Ovary (tissue), 9 donors: ENCODE measurements around the gene SLC48A1. TPM values are rescaled to one million over a fixed set of nuclear protein-coding genes. Genes with fewer than 3 reads are reported as not detected.

Source experiments
- DNase-seq, 5 donors: peaks; one replicate each; pipeline ENCODE4 v3.0.0-alpha.2; 2019 to 2020
- H3K27ac ChIP-seq, 2 donors: fragments of 200-600 bp; one replicate each; pipeline versions ENCODE4 v1.5.1 to v1.8.0; 2019 to 2022
- H3K27me3 ChIP-seq: fragments of 200-600 bp; one replicate; pipeline ENCODE4 v1.8.0; 2022
- H3K36me3 ChIP-seq: fragments of 200-600 bp; sonication (generic); one replicate; pipeline ENCODE4 v1.5.1; 2019
- H3K4me1 ChIP-seq: one replicate; pipeline ENCODE4 v1.8.1; 2013; ENCODE audit warnings: mild to moderate bottlenecking, moderate library complexity; ENCODE audit not compliant: insufficient read depth
- H3K4me3 ChIP-seq: fragments of 200-600 bp; sonication (generic); one replicate; pipeline ENCODE4 v1.5.1; 2017
- H3K9me3 ChIP-seq, 2 donors: fragments of 200-600 bp in 1 of 2; sonication (generic) in 1 of 2; one replicate each; pipeline versions ENCODE4 v1.5.1 to v1.8.1; 2013 to 2019; ENCODE audit warnings: mild to moderate bottlenecking in 1 of 2, moderate library complexity in 1 of 2
- CTCF ChIP-seq, 3 donors: fragments of 450-650 bp in 2 of 3; fragments of 200-600 bp in 1 of 3; IDR thresholded peaks; one replicate each; pipeline versions ENCODE4 v1.5.1 to v1.8.0; 2016 to 2022; ENCODE audit warnings: antibody characterized with exemption in 3 of 3, mild to moderate bottlenecking in 1 of 3
- EP300 ChIP-seq: sonication (generic); formaldehyde crosslinking; IDR thresholded peaks from one replicate; pipeline ENCODE4 v1.6.1; 2017; ENCODE audit warnings: antibody characterized with exemption
- POLR2A ChIP-seq: fragments of 450-650 bp; IDR thresholded peaks from one replicate; pipeline ENCODE4 v1.6.1; 2017; ENCODE audit warnings: antibody characterized with exemption, mild to moderate bottlenecking, moderate library complexity
- WGBS, 3 donors: extraction: QIAGEN DNeasy Blood & Tissue Kit in 1 of 3; methylation state at CpG; one replicate each; pipeline versions ENCODE4 v1.1.5 to v1.1.7; 2013 to 2017; 5-methylcytosine and 5-hydroxymethylcytosine counted together
- intact Hi-C, 4 donors: fragments of 100-400 bp; cut with DNase I; formaldehyde crosslinking; loops; one replicate each; pipeline versions ENCODE4 v1.11.0 to v1.15.1; 2022 to 2023
- polyA plus RNA-seq, 2 donors: library from polyadenylated mRNA; stranded (reverse); fragments of 200-250 nt in 1 of 2; fragments of 350-450 nt in 1 of 2; fragmentation: Illumina TruSeq in 1 of 2; extraction: RNeasy Lipid Tissue Mini Kit (QIAGEN cat#74804) in 1 of 2; gene quantifications; one replicate each; pipeline ENCODE4 v1.2.3, GENCODE V29; 2013 to 2014
- total RNA-seq, 7 donors: library from RNA; depleted of rRNA in 2 of 7; stranded (reverse); fragments of >200 nt in 2 of 7; fragmentation: NEBNext Ultra II Directional in 3 of 7; extraction: Animal tissue kit (Norgen Biotek cat#: 25700) in 3 of 7; gene quantifications; one replicate each; pipeline versions ENCODE4 v1.1.0 to v1.2.4, GENCODE V29; 2016 to 2023
- donor health status: DM: no; HTN: no; CAD: no; lungs with moderate emphysema.
- donor health status: DM: no; HTN: no; CAD: no.
- donor health status: Bipolar disorder and iron deficiency.
- donor health status: DM: yes; HTN: yes; CAD: no.
- donor health status: DM: no; HTN: no; CAD: no.
- donor health status: DM: yes; HTN: yes; CAD: no.

The SLC48A1 gene
- total and polyA plus RNA-seq, 9 donors, result 24.1 to 143 (median 68.7) TPM

- Histone ChIP-seq H3K4me3 (no peak overlapping the region), H3K27ac (peak overlapping the region; percentile 65 to 76), H3K4me1 (peaks cover 33% of the 10 kb centered on the region), H3K9me3 (no peaks in the 10 kb centered on the region), H3K36me3 (no peaks in the 10 kb centered on the region), H3K27me3 (no peaks in the 10 kb centered on the region)
- peak in 1 of 5 donors; percentile 43 for DNase-seq
- no peak for TF ChIP-seq EP300
- intact Hi-C loops, result loop anchor here (2.0 to 5.0 kb wide), 7 partner anchors 33 to 126 kb away; no protein-coding TSS in a partner anchor
- WGBS, 3 donors, result 76 to 86% (median 80%) methylated on average over 9 of the region's 9 CpGs
Measured at GRCh38 chr12:47777741-47778558, 4.9 kb downstream of the SLC48A1 start.

- TF ChIP-seq POLR2A (no peak), CTCF (IDR thresholded peaks at IDR 0.05) (no peak)
- DNase-seq, result no peak
- WGBS, 3 donors, result 38 to 43% (median 38%) methylated on average over 14 of the region's 14 CpGs
- H3K36me3 ChIP-seq, result no peaks in the 10 kb centered on the region
- H3K4me3 ChIP-seq, result no peak overlapping the region
- peak overlapping the region in 1 of 2 donors; percentile 76 for H3K27ac ChIP-seq
- intact Hi-C loops, result loop anchor here (2.0 to 5.0 kb wide), 6 partner anchors 37 to 127 kb away; no protein-coding TSS in a partner anchor
- no peaks in the 10 kb centered on the region for H3K27me3 ChIP-seq
- H3K4me1 ChIP-seq, result peaks cover 32% of the 10 kb centered on the region
- H3K9me3 ChIP-seq, result no peaks in the 10 kb centered on the region
Measured at GRCh38 chr12:47778881-47779280, 5.8 kb downstream of the SLC48A1 start.

GRCh38 chr12:47779301-47779942 lies 6.4 kb downstream of the SLC48A1 start:
- TF ChIP-seq POLR2A (no peak), CTCF (IDR thresholded peaks at IDR 0.05) (peak; percentile 95 to 97 (median 96))
- Histone ChIP-seq H3K4me1 (peaks cover 30% of the 10 kb centered on the region), H3K27me3 (no peaks in the 10 kb centered on the region), H3K4me3 (no peak overlapping the region), H3K36me3 (no peaks in the 10 kb centered on the region), H3K27ac (peak overlapping the region in 1 of 2 donors; percentile 34), H3K9me3 (no peaks in the 10 kb centered on the region)
- intact Hi-C loops, result loop anchor here (2.0 to 5.0 kb wide), 6 partner anchors 37 to 127 kb away; no protein-coding TSS in a partner anchor
- WGBS, 3 donors, result 34 to 36% (median 34%) methylated on average over 19 of the region's 19 CpGs
- DNase-seq, result peak; percentile 84 to 94 (median 93)

- H3K36me3 ChIP-seq, result no peaks in the 10 kb centered on the region
- intact Hi-C loops, result loop anchor here (2.0 to 10.0 kb wide), 8 partner anchors 38 to 128 kb away; no protein-coding TSS in a partner anchor
- peak overlapping the region in 1 of 2 donors; percentile 34 for H3K27ac ChIP-seq
Measured at GRCh38 chr12:47779943-47780504, 7.0 kb downstream of the SLC48A1 start.

More at GRCh38 chr12:47779943-47780504, 7.0 kb downstream of the SLC48A1 start:
- no peak overlapping the region for H3K4me3 ChIP-seq
- 63 to 71% (median 64%) methylated on average over 10 to 11 of the region's 11 CpGs for WGBS, 3 donors
- DNase-seq, result no peak
- TF ChIP-seq EP300 (no peak), POLR2A (no peak), CTCF (IDR thresholded peaks at IDR 0.05) (no peak)
- no peaks in the 10 kb centered on the region for H3K27me3 ChIP-seq
- H3K4me1 ChIP-seq, result peaks cover 25% of the 10 kb centered on the region
- H3K9me3 ChIP-seq, result no peaks in the 10 kb centered on the region
